NCI-H187 (cell line): ENCODE data around the gene GRAMD1B.

Experiments used
- DNase-seq, 2 experiments: peaks; one replicate each; lab custom pipeline; 2025; lab: John Stamatoyannopoulos, UW

The GRAMD1B gene

GRCh38 chr11:123588117-123588863 is 158.2 kb downstream of the GRAMD1B start:
- no peak for DNase-seq

- DNase-seq: no peak
Measured at GRCh38 chr11:123588864-123589262, 158.8 kb downstream of the GRAMD1B start.

GRCh38 chr11:123590296-123590912 is 160.3 kb downstream of the GRAMD1B start:
- no peak for DNase-seq

- DNase-seq: no peak
Measured at GRCh38 chr11:123593570-123593969, 163.5 kb downstream of the GRAMD1B start.

GRCh38 chr11:123594188-123594901 is 164.3 kb downstream of the GRAMD1B start:
- DNase-seq: no peak

GRCh38 chr11:123594921-123595320 is 164.9 kb downstream of the GRAMD1B start:
- no peak for DNase-seq

- no peak for DNase-seq
Measured at GRCh38 chr11:123597859-123598258, 167.8 kb downstream of the GRAMD1B start.

- no peak for DNase-seq
Measured at GRCh38 chr11:123601136-123601535, 171.1 kb downstream of the GRAMD1B start.

- DNase-seq: no peak
Measured at GRCh38 chr11:123601743-123602142, 171.7 kb downstream of the GRAMD1B start.

GRCh38 chr11:123603666-123604065 is 173.6 kb downstream of the GRAMD1B start:
- DNase-seq: no peak

GRCh38 chr11:123607781-123608180 is 177.7 kb downstream of the GRAMD1B start:
- no peak for DNase-seq

GRCh38 chr11:123608371-123608770 is 178.3 kb downstream of the GRAMD1B start:
- DNase-seq: no peak

- no peak for DNase-seq
Measured at GRCh38 chr11:123608945-123609344, 178.9 kb downstream of the GRAMD1B start.

GRCh38 chr11:123611698-123612097 is 181.6 kb downstream of the GRAMD1B start:
- DNase-seq: no peak

- no peak for DNase-seq
Measured at GRCh38 chr11:123616505-123617198, 186.6 kb downstream of the GRAMD1B start.

- DNase-seq: no peak
Measured at GRCh38 chr11:123622576-123622975, 192.5 kb downstream of the GRAMD1B start.

- DNase-seq: no peak
Measured at GRCh38 chr11:123624974-123625373, 194.9 kb downstream of the GRAMD1B start.

- no peak for DNase-seq
Measured at GRCh38 chr11:123628936-123629683, 199.0 kb downstream of the GRAMD1B start.

- no peak for DNase-seq
Measured at GRCh38 chr11:123630126-123630608, 200.1 kb downstream of the GRAMD1B start.

- no peak for DNase-seq
Measured at GRCh38 chr11:123640029-123640428, 210.0 kb downstream of the GRAMD1B start.

GRCh38 chr11:123640677-123641494 is 210.8 kb downstream of the GRAMD1B start:
- peak in 1 of 2 experiments; percentile 19 for DNase-seq
